ENCODE results near the gene RIPK4. TPM values are rescaled to one million over a fixed set of nuclear protein-coding genes. Genes with fewer than 3 reads are reported as not detected.

The RIPK4 gene
- total and polyA plus RNA-seq, 4 donors, result 4.7 to 22.6 (median 8.5) TPM

DNA sequence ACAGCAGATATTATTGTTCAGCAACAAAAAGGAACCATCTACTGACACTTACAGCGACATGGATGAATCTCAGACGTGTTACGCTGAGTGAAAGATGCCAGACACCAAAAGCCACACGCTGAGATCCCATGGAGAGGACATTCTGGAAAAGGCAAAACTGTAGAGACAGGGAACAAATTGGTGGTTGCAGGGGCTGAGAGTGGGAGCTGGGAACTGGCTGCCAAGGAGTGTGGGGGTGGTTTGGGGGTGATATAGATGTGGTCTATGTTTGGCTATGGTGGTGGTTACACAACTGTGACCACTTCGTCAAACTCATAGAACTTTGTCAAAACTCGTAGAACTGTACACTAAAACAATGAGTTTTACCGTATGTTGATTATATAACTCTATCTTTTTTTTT is 57.7 kb downstream of the RIPK4 start:
- 83% methylated on average over 7 of the region's 7 CpGs for whole genome bisulfite sequencing
- Histone ChIP-seq H3K36me3 (ENCODE audit: control insufficient read depth in 4 of 4, insufficient read depth in 3 of 4, low read depth in 1 of 4, low read length in 3 of 4) (no peaks in the 10 kb centered on the region), H3K9me3 (ENCODE audit: control insufficient read depth in 4 of 4, low read length in 3 of 4) (no peaks in the 10 kb centered on the region), H3K27me3 (ENCODE audit: control insufficient read depth in 4 of 4, insufficient read depth in 4 of 4, low read length in 3 of 4) (no peaks in the 10 kb centered on the region), H3K4me3 (ENCODE audit: low read depth in 1 of 3, low read length in 3 of 3) (no peak overlapping the region), H3K9ac (ENCODE audit: low read depth in 1 of 2, low read length in 2 of 2) (no peak overlapping the region), H3K4me1 (ENCODE audit: control insufficient read depth in 4 of 4, insufficient read depth in 4 of 4, low read length in 3 of 4) (no peaks in the 10 kb centered on the region), H3K27ac (ENCODE audit: low read depth in 1 of 2, low read length in 2 of 2) (no peak overlapping the region)
- TF ChIP-seq FOXA1 (IDR thresholded peaks at IDR 0.05) (no peak), GABPA (IDR thresholded peaks at IDR 0.05 in 1 of 2, conservative IDR thresholded peaks at IDR 0.05 in 1 of 2) (no peak), HNF4A (conservative IDR thresholded peaks at IDR 0.05) (no peak), YY1 (IDR thresholded peaks at IDR 0.05) (no peak), EGR1 (IDR thresholded peaks at IDR 0.05; ENCODE audit: low read depth in 2 of 2) (no peak), SP1 (IDR thresholded peaks at IDR 0.05) (no peak), CTCF (IDR thresholded peaks at IDR 0.05; ENCODE audit: low read depth, low read length, missing input control) (no peak), ATF3 (IDR thresholded peaks at IDR 0.05) (no peak), RXRA (IDR thresholded peaks at IDR 0.05) (no peak), NR2F2 (IDR thresholded peaks at IDR 0.05) (no peak), ZBTB33 (IDR thresholded peaks at IDR 0.05) (no peak), HNF4G (IDR thresholded peaks at IDR 0.05) (no peak), TAF1 (conservative IDR thresholded peaks at IDR 0.05) (no peak), JUND (IDR thresholded peaks at IDR 0.05) (no peak), FOXA2 (IDR thresholded peaks at IDR 0.05) (no peak), RAD21 (IDR thresholded peaks at IDR 0.05) (no peak)
- TF ChIP-seq, protein P1, sequence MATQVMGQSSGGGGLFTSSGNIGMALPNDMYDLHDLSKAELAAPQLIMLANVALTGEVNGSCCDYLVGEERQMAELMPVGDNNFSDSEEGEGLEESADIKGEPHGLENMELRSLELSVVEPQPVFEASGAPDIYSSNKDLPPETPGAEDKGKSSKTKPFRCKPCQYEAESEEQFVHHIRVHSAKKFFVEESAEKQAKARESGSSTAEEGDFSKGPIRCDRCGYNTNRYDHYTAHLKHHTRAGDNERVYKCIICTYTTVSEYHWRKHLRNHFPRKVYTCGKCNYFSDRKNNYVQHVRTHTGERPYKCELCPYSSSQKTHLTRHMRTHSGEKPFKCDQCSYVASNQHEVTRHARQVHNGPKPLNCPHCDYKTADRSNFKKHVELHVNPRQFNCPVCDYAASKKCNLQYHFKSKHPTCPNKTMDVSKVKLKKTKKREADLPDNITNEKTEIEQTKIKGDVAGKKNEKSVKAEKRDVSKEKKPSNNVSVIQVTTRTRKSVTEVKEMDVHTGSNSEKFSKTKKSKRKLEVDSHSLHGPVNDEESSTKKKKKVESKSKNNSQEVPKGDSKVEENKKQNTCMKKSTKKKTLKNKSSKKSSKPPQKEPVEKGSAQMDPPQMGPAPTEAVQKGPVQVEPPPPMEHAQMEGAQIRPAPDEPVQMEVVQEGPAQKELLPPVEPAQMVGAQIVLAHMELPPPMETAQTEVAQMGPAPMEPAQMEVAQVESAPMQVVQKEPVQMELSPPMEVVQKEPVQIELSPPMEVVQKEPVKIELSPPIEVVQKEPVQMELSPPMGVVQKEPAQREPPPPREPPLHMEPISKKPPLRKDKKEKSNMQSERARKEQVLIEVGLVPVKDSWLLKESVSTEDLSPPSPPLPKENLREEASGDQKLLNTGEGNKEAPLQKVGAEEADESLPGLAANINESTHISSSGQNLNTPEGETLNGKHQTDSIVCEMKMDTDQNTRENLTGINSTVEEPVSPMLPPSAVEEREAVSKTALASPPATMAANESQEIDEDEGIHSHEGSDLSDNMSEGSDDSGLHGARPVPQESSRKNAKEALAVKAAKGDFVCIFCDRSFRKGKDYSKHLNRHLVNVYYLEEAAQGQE (IDR thresholded peaks at IDR 0.05), result no peak
- DNase-seq (ENCODE audit: low spot score), result no peak

- H3K27me3 ChIP-seq (ENCODE audit: control insufficient read depth in 4 of 4, insufficient read depth in 4 of 4, low read length in 3 of 4), result no peaks in the 10 kb centered on the region
- no peaks in the 10 kb centered on the region for H3K9me3 ChIP-seq (ENCODE audit: control insufficient read depth in 4 of 4, low read length in 3 of 4)
- DNase-seq (ENCODE audit: low spot score), result no peak
- no peak overlapping the region for H3K4me3 ChIP-seq (ENCODE audit: low read depth in 1 of 3, low read length in 3 of 3)
- H3K36me3 ChIP-seq (ENCODE audit: control insufficient read depth in 4 of 4, insufficient read depth in 3 of 4, low read depth in 1 of 4, low read length in 3 of 4), result no peaks in the 10 kb centered on the region
- TF ChIP-seq ZBTB33 (IDR thresholded peaks at IDR 0.05) (no peak), FOXA2 (IDR thresholded peaks at IDR 0.05) (no peak), CTCF (IDR thresholded peaks at IDR 0.05; ENCODE audit: low read depth, low read length, missing input control) (no peak), SP1 (IDR thresholded peaks at IDR 0.05) (no peak), MAX (IDR thresholded peaks at IDR 0.05) (no peak), RXRA (IDR thresholded peaks at IDR 0.05) (no peak), HNF4A (conservative IDR thresholded peaks at IDR 0.05) (no peak), HNF4G (IDR thresholded peaks at IDR 0.05) (no peak), FOXA1 (IDR thresholded peaks at IDR 0.05) (no peak)
- H3K4me1 ChIP-seq (ENCODE audit: control insufficient read depth in 4 of 4, insufficient read depth in 4 of 4, low read length in 3 of 4), result no peaks in the 10 kb centered on the region
- H3K27ac ChIP-seq (ENCODE audit: low read depth in 1 of 2, low read length in 2 of 2), result no peak overlapping the region
- H3K9ac ChIP-seq (ENCODE audit: low read depth in 1 of 2, low read length in 2 of 2), result no peak overlapping the region
These were observed 58.9 kb downstream of the RIPK4 start for GRCh38 chr21:41707960-41708330.
